Measurements from ENCODE around the gene FAM110D.

The FAM110D gene

DNA sequence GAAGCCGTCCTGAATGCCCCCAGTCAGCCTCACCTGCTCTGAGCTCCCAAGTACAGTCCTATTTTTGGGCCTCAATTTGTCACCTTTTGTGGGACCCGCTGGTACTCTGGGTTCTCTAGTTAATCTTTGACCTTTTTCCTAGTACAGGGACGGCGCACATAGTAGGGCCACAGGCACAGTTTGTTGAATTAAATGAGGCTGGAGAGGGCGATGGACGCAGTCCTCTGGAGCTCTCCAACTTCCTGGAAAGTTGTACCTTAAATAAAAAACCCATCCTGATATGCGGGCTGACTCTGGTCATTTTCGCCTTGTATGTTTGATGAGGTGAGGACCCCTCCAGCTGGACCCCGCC lies 4.8 kb downstream of the FAM110D start:
- Histone ChIP-seq H4K20me1 (ENCODE audit: insufficient read depth, low read length, poor library complexity, severe bottlenecking) (no peaks in the 10 kb centered on the region), H3K4me1 (ENCODE audit: insufficient read depth, low read length, poor library complexity, severe bottlenecking) (peaks cover 33% of the 10 kb centered on the region), H3K9ac (ENCODE audit: low read depth, low read length, poor library complexity, severe bottlenecking) (no peak overlapping the region), H3K4me3 (ENCODE audit: low read length, poor library complexity, severe bottlenecking) (peak overlapping the region; percentile 42), H3K4me2 (ENCODE audit: low read depth, low read length, poor library complexity, severe bottlenecking) (peak overlapping the region; percentile 49), H3K27me3 (ENCODE audit: insufficient read depth, low read length, poor library complexity, severe bottlenecking) (no peaks in the 10 kb centered on the region), H3F3A (ENCODE audit: low read depth) (no peaks in the 10 kb centered on the region), H3K79me2 (ENCODE audit: insufficient read depth, low read length) (peaks cover 32% of the 10 kb centered on the region), H3K9me3 (ENCODE audit: insufficient read depth, low read depth, low read length) (no peaks in the 10 kb centered on the region), H3K9me2 (replicated peaks; ENCODE audit: low read depth, low read length) (no peaks in the 10 kb centered on the region), H2AFZ (ENCODE audit: low read length) (no peak overlapping the region), H3K36me3 (ENCODE audit: insufficient read depth, low read length) (no peaks in the 10 kb centered on the region)
- no peak for TF ChIP-seq EZH2phosphoT487 (IDR thresholded peaks at IDR 0.05; ENCODE audit: borderline replicate concordance)
- TF ChIP-seq, protein P1, sequence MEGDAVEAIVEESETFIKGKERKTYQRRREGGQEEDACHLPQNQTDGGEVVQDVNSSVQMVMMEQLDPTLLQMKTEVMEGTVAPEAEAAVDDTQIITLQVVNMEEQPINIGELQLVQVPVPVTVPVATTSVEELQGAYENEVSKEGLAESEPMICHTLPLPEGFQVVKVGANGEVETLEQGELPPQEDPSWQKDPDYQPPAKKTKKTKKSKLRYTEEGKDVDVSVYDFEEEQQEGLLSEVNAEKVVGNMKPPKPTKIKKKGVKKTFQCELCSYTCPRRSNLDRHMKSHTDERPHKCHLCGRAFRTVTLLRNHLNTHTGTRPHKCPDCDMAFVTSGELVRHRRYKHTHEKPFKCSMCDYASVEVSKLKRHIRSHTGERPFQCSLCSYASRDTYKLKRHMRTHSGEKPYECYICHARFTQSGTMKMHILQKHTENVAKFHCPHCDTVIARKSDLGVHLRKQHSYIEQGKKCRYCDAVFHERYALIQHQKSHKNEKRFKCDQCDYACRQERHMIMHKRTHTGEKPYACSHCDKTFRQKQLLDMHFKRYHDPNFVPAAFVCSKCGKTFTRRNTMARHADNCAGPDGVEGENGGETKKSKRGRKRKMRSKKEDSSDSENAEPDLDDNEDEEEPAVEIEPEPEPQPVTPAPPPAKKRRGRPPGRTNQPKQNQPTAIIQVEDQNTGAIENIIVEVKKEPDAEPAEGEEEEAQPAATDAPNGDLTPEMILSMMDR (conservative IDR thresholded peaks at IDR 0.05; ENCODE audit: low read length), result no peak

DNA sequence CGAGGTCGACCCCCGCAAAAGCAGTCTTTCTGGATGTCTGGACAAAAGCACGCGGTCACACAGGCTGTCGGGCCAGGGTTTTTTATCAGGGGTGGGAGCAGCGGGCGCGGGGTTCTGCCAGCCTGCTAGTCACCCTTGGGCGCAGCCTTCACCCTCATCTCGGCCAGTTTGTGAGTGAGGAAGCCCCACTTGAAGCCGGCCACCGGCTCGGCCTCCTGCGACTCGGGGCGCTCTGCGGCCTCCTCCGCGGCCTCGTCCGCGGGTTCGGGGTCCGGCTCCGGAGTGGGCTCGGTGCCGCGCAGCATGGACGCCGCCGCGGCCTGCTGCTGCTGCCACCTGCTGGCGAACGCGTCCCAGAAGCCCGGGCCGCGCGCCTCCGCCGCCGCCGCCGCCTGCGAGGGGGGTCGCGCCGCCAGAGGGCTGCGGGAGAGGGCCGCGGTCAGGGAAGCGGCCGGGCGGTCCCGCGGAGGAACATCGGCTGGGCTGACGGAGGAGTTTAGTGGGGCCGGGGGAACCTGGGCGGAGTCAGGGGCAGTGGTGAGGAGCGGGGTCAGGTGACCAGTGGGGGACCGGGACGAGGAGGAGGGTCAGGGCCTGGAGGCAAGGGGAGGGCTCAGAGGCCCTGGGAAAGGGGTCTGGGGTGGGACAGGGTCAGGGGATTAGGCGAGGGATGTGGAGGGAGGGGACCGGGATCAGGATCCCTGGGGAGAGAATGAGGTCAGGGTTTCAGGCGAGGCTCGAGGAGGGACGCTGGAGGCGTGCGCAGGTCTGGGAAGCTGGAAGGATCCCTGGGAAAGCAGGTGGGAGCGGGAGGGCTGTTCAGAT lies 5.4 kb downstream of the FAM110D start:
- no peak for TF ChIP-seq EZH2phosphoT487 (IDR thresholded peaks at IDR 0.05; ENCODE audit: borderline replicate concordance)
- TF ChIP-seq, protein P1 (conservative IDR thresholded peaks at IDR 0.05; ENCODE audit: low read length), result peak; percentile 39; the same call in 1 of the 2 replicates
- Histone ChIP-seq H3K4me1 (ENCODE audit: insufficient read depth, low read length, poor library complexity, severe bottlenecking) (peaks cover 27% of the 10 kb centered on the region), H2AFZ (ENCODE audit: low read length) (no peak overlapping the region), H4K20me1 (ENCODE audit: insufficient read depth, low read length, poor library complexity, severe bottlenecking) (no peaks in the 10 kb centered on the region), H3K9me2 (replicated peaks; ENCODE audit: low read depth, low read length) (no peaks in the 10 kb centered on the region), H3F3A (ENCODE audit: low read depth) (no peaks in the 10 kb centered on the region), H3K79me2 (ENCODE audit: insufficient read depth, low read length) (peaks cover 28% of the 10 kb centered on the region), H3K9me3 (ENCODE audit: insufficient read depth, low read depth, low read length) (no peaks in the 10 kb centered on the region), H3K36me3 (ENCODE audit: insufficient read depth, low read length) (no peaks in the 10 kb centered on the region), H3K4me3 (ENCODE audit: low read length, poor library complexity, severe bottlenecking) (peak overlapping the region; percentile 42), H3K9ac (ENCODE audit: low read depth, low read length, poor library complexity, severe bottlenecking) (no peak overlapping the region), H3K4me2 (ENCODE audit: low read depth, low read length, poor library complexity, severe bottlenecking) (peak overlapping the region; percentile 49), H3K27me3 (ENCODE audit: insufficient read depth, low read length, poor library complexity, severe bottlenecking) (no peaks in the 10 kb centered on the region)

DNA sequence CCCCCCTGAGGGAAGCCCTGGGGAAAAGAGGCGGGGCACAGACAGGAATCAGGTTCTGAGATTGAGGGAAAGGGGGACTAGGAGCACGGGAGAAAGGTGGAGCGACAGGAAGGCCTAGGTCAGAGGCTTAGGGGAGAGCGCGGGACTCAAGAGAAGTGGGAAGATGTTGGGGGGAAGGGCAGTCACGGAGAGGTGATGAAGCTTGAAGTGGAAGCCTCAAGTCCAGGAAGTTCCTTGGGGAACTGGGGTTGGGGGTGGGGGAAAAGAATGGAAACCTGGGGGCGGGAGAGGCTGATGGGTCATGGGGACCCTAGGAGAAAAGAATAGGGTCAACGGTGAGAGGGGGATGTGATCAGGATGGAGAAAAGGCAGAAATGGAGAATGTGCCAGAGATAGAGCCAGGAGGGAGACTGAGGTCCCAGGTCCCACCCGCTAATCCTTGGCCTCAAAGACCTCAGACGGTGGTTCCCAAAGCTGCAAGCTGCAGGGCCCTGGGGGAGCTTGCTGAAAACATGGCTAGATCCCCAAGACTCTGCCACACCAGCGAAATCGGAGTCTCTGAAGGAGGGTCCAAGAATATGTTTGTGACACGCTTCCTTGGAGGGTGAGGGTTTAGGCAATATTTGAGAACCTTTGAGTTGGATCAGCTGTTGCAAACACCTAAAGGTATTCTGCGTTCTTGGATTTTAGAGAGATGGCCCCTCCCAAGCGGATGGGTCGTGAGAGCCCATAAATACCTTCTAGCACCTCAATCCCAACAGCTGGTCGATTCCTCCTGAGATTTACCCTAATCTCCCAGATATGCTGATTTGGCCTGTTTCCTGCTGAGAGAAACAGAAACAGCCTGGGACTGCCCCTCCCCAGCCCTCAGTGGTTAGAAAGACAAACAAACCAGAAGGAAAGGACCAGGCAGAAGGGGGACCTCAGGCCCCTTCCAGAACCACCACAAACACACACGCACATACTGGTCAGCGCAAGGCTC lies 6.3 kb downstream of the FAM110D start:
- Histone ChIP-seq H4K20me1 (ENCODE audit: insufficient read depth, low read length, poor library complexity, severe bottlenecking) (no peaks in the 10 kb centered on the region), H3F3A (ENCODE audit: low read depth) (no peaks in the 10 kb centered on the region), H3K9ac (ENCODE audit: low read depth, low read length, poor library complexity, severe bottlenecking) (no peak overlapping the region), H3K4me3 (ENCODE audit: low read length, poor library complexity, severe bottlenecking) (no peak overlapping the region), H3K27me3 (ENCODE audit: insufficient read depth, low read length, poor library complexity, severe bottlenecking) (no peaks in the 10 kb centered on the region), H2AFZ (ENCODE audit: low read length) (no peak overlapping the region), H3K9me3 (ENCODE audit: insufficient read depth, low read depth, low read length) (no peaks in the 10 kb centered on the region), H3K4me2 (ENCODE audit: low read depth, low read length, poor library complexity, severe bottlenecking) (no peak overlapping the region), H3K9me2 (replicated peaks; ENCODE audit: low read depth, low read length) (no peaks in the 10 kb centered on the region), H3K79me2 (ENCODE audit: insufficient read depth, low read length) (peaks cover 23% of the 10 kb centered on the region), H3K36me3 (ENCODE audit: insufficient read depth, low read length) (no peaks in the 10 kb centered on the region), H3K4me1 (ENCODE audit: insufficient read depth, low read length, poor library complexity, severe bottlenecking) (peaks cover 22% of the 10 kb centered on the region)
- TF ChIP-seq, protein P1 (conservative IDR thresholded peaks at IDR 0.05; ENCODE audit: low read length), result no peak
- TF ChIP-seq EZH2phosphoT487 (IDR thresholded peaks at IDR 0.05; ENCODE audit: borderline replicate concordance), result no peak

All from Loucy (cell line).